B cell (primary cell): Measurements from ENCODE around the gene MYOCD. TPM values are rescaled to one million over a fixed set of nuclear protein-coding genes. Genes with fewer than 3 reads are reported as not detected.

Experiments used
- ATAC-seq: fragments of 200-7000 bp; cut with Tn5 transposase; one replicate; pipeline ENCODE4 v1.10.0; 2021; ENCODE audit warnings: low read depth, mild to moderate bottlenecking, moderate number of reproducible peaks, moderate library complexity
- CTCF ChIA-PET: fragments of 350-600 bp; sonication (Branson Sonifier 250); formaldehyde crosslinking; loops from one replicate; lab custom pipeline; 2021; ENCODE audit warnings: antibody characterized with exemption, inconsistent platforms; lab: Charles Lee
- POLR2A ChIA-PET: fragments of 350-600 bp; sonication (Branson Sonifier 250); formaldehyde crosslinking; loops from one replicate; lab custom pipeline; 2021; ENCODE audit warnings: antibody characterized with exemption; lab: Charles Lee
- DNase-seq: peaks from one replicate; pipeline ENCODE4 v3.0.0; 2013
- H2AFZ ChIP-seq: 2 replicates; pipeline ENCODE4 v1.6.1; 2012; ENCODE audit warnings: mild to moderate bottlenecking, low read depth, low read length; ENCODE audit not compliant: insufficient read depth, poor library complexity, severe bottlenecking
- H3K27ac ChIP-seq, 2 donors: 1 replicate in 1 of 2; 2 replicates in 1 of 2; pipeline ENCODE4 v1.5.1; 2012 to 2013; ENCODE audit warnings: low read length in 2 of 2, mild to moderate bottlenecking in 2 of 2, moderate library complexity in 1 of 2
- H3K27me3 ChIP-seq, 4 experiments: fragments of 200-600 bp in 1 of 4; sonication (generic) in 1 of 4; replicated peaks in 1 of 4; 1 replicate in 2 of 4; 2 replicates in 2 of 4; pipeline versions ENCODE4 v1.6.1 to v1.7.0; 2013 to 2016; ENCODE audit warnings: low read length in 3 of 4, mild to moderate bottlenecking in 2 of 4, mixed read lengths in 1 of 4, moderate library complexity in 1 of 4; ENCODE audit not compliant: insufficient read depth in 4 of 4, control insufficient read depth in 3 of 4; ENCODE audit errors: control extremely low read depth in 1 of 4
- H3K36me3 ChIP-seq, 2 experiments: replicated peaks in 1 of 2; 1 replicate in 1 of 2; 2 replicates in 1 of 2; pipeline versions ENCODE4 v1.6.1 to v1.7.1; 2013; ENCODE audit warnings: low read length in 1 of 2; ENCODE audit not compliant: insufficient read depth in 2 of 2, control insufficient read depth in 1 of 2; ENCODE audit errors: control extremely low read depth in 1 of 2, extremely low read depth in 1 of 2
- H3K4me1 ChIP-seq, 2 donors: fragments of 200-600 bp in 1 of 2; sonication (generic) in 1 of 2; 1 replicate in 1 of 2; 2 replicates in 1 of 2; pipeline versions ENCODE4 v1.5.1 to v1.6.1; 2013 to 2017; ENCODE audit warnings: low read length in 2 of 2; ENCODE audit not compliant: control insufficient read depth in 2 of 2, insufficient read depth in 2 of 2
- H3K4me2 ChIP-seq: replicated peaks from 2 replicates; pipeline ENCODE3; 2012; ENCODE audit warnings: mild to moderate bottlenecking, low read depth, low read length; ENCODE audit not compliant: poor library complexity, severe bottlenecking
- H3K4me3 ChIP-seq, 5 experiments: fragments of 200-600 bp in 1 of 5; sonication (generic) in 1 of 5; 1 replicate in 3 of 5; 2 replicates in 2 of 5; pipeline versions ENCODE4 v1.5.1 to v1.7.0; 2011 to 2016; ENCODE audit warnings: low read length in 4 of 5, mild to moderate bottlenecking in 4 of 5, low read depth in 2 of 5, control low read depth in 1 of 5, moderate library complexity in 1 of 5; ENCODE audit not compliant: insufficient read depth in 1 of 5; ENCODE audit errors: control extremely low read depth in 1 of 5, extremely low read depth in 1 of 5
- H3K79me2 ChIP-seq: fragments of 200-600 bp; sonication (generic); one replicate; pipeline ENCODE4 v1.6.0; 2016; ENCODE audit warnings: low read length; ENCODE audit not compliant: control insufficient read depth, insufficient read depth
- H3K9ac ChIP-seq: fragments of 200-600 bp; sonication (generic); 2 replicates; pipeline ENCODE4 v1.6.1; 2017; ENCODE audit warnings: mild to moderate bottlenecking, low read length, moderate library complexity
- H3K9me3 ChIP-seq, 3 donors: one replicate each; pipeline versions ENCODE4 v1.6.1 to v1.7.1; 2013; ENCODE audit warnings: low read length in 2 of 3; ENCODE audit not compliant: control insufficient read depth in 2 of 3, insufficient read depth in 1 of 3; ENCODE audit errors: control extremely low read depth in 1 of 3
- H4K20me1 ChIP-seq: 2 replicates; pipeline ENCODE4 v1.6.0; 2012; ENCODE audit warnings: mild to moderate bottlenecking, low read length; ENCODE audit not compliant: insufficient read depth, control insufficient read depth, poor library complexity, severe bottlenecking
- H3K27ac Mint-ChIP-seq: one replicate; pipeline ENCODE4 v1.8.0; 2021; ENCODE audit warnings: mixed read lengths
- H3K27me3 Mint-ChIP-seq: one replicate; pipeline ENCODE4 v1.8.0; 2021; ENCODE audit warnings: mixed read lengths
- H3K4me1 Mint-ChIP-seq: one replicate; pipeline ENCODE4 v1.8.0; 2021; ENCODE audit warnings: mixed read lengths
- H3K4me3 Mint-ChIP-seq: one replicate; pipeline ENCODE4 v1.8.0; 2021; ENCODE audit warnings: mixed read lengths
- H3K9me3 Mint-ChIP-seq: one replicate; pipeline ENCODE4 v1.8.0; 2022; ENCODE audit warnings: mixed read lengths; ENCODE audit not compliant: insufficient read depth
- CTCF ChIP-seq: fragments of 200-600 bp; IDR thresholded peaks from one replicate; pipeline ENCODE4 v1.8.0; 2022; ENCODE audit warnings: antibody characterized with exemption, mild to moderate bottlenecking
- EZH2 ChIP-seq: IDR thresholded peaks from 2 replicates; pipeline ENCODE4 v1.6.1; 2012; ENCODE audit warnings: borderline replicate concordance, low read depth, mild to moderate bottlenecking, moderate library complexity, low read length; ENCODE audit not compliant: insufficient read depth, poor library complexity, severe bottlenecking
- WGBS: methylation state at CpG from one replicate; pipeline ENCODE4 v1.1.5; 2013; ENCODE audit warnings: missing lambda C conversion rate; ENCODE audit not compliant: insufficient coverage; 5-methylcytosine and 5-hydroxymethylcytosine counted together
- intact Hi-C: fragments of 100-400 bp; cut with micrococcal nuclease; formaldehyde crosslinking; loops from one replicate; pipeline ENCODE4 v1.10.0; 2022
- polyA plus RNA-seq: library from polyadenylated mRNA; depleted of rRNA; stranded (reverse); fragments of >200 nt; gene quantifications from 2 replicates; pipeline ENCODE4 v1.2.3, GENCODE V29; 2012
- total RNA-seq, 2 donors: library from RNA; stranded (reverse); fragments of 120-200 nt in 1 of 2; gene quantifications; 1 replicate in 1 of 2; 2 replicates in 1 of 2; pipeline versions ENCODE4 v1.2.3 to v1.2.4, GENCODE V29; 2013 to 2022

MYOCD gene
- total and polyA plus RNA-seq, 2 donors (not counting 1 experiment from before 2014, with no cell fraction given) = 0.32 TPM; not detected in 1

GRCh38 chr17:12666718-12667117, 1.0 kb downstream of the MYOCD start:
- ChIA-PET CTCF (interaction anchor here (0.8 to 3.7 kb wide), 8 partner anchors 14 to 486 kb away, joined by 3 to 44 read pairs (median 7); no protein-coding TSS in a partner anchor), POLR2A (no interaction called here)
- H3K4me2 ChIP-seq = no peak overlapping the region
- H2AFZ ChIP-seq = no peak overlapping the region
- no peak for DNase-seq
- H3K79me2 ChIP-seq = no peaks in the 10 kb centered on the region
- no peak overlapping the region for H3K4me3 Mint-ChIP-seq
- no peak for TF ChIP-seq CTCF
- TF ChIP-seq EZH2 = no peak
- no peak overlapping the region for H3K27ac Mint-ChIP-seq
- no peaks in the 10 kb centered on the region for H3K9me3 Mint-ChIP-seq
- H3K9ac ChIP-seq = no peak overlapping the region
- peaks cover 0 to 27% (median 17%) of the 10 kb centered on the region in 4 experiments for H3K27me3 ChIP-seq
- no peaks in the 10 kb centered on the region for H3K36me3 ChIP-seq
- no peak overlapping the region for H3K27ac ChIP-seq
- intact Hi-C loops = loop anchor here (2.0 kb wide), 1 partner anchor 324 kb away; no protein-coding TSS in a partner anchor
- WGBS = 93% methylated on average over 3 of the region's 6 CpGs
- H3K4me1 ChIP-seq = peaks cover 5 to 8% of the 10 kb centered on the region in 2 donors
- ATAC-seq = no peak
- H3K27me3 Mint-ChIP-seq = peaks cover 59% of the 10 kb centered on the region
- H4K20me1 ChIP-seq = no peaks in the 10 kb centered on the region
- H3K4me3 ChIP-seq = no peak overlapping the region
- H3K4me1 Mint-ChIP-seq = peaks cover 9% of the 10 kb centered on the region
- H3K9me3 ChIP-seq = peaks cover 0 to 5% (median 0%) of the 10 kb centered on the region in 3 donors

- Mint-ChIP-seq H3K9me3 (no peaks in the 10 kb centered on the region), H3K4me1 (peaks cover 9% of the 10 kb centered on the region), H3K27me3 (peaks cover 55% of the 10 kb centered on the region), H3K4me3 (no peak overlapping the region), H3K27ac (no peak overlapping the region)
- ATAC-seq = no peak
- CTCF ChIA-PET = interaction anchor here (0.8 to 3.7 kb wide), 9 partner anchors 15 to 486 kb away, joined by 3 to 44 read pairs (median 5); no protein-coding TSS in a partner anchor
- H3K4me1 ChIP-seq = peaks cover 5 to 8% of the 10 kb centered on the region in 2 donors
- POLR2A ChIA-PET = no interaction called here
- no peaks in the 10 kb centered on the region for H3K36me3 ChIP-seq
- no peak overlapping the region for H3K9ac ChIP-seq
- DNase-seq = no peak
- H4K20me1 ChIP-seq = no peaks in the 10 kb centered on the region
- H2AFZ ChIP-seq = no peak overlapping the region
- intact Hi-C loops = loop anchor here (2.0 kb wide), 1 partner anchor 325 kb away; no protein-coding TSS in a partner anchor
- H3K27ac ChIP-seq = no peak overlapping the region
- WGBS = 30% methylated on average over 5 of the region's 9 CpGs
- no peak for TF ChIP-seq CTCF
- no peak for TF ChIP-seq EZH2
- peaks cover 0 to 27% (median 17%) of the 10 kb centered on the region in 4 experiments for H3K27me3 ChIP-seq
- H3K4me2 ChIP-seq = no peak overlapping the region
- H3K9me3 ChIP-seq = peaks cover 0 to 5% (median 0%) of the 10 kb centered on the region in 3 donors
- no peaks in the 10 kb centered on the region for H3K79me2 ChIP-seq
- H3K4me3 ChIP-seq = no peak overlapping the region
Measured at GRCh38 chr17:12667299-12667958, 1.7 kb downstream of the MYOCD start.
